Bronchial epithelial cell (primary cell): ENCODE results near the gene RBM22. TPM values are rescaled to one million over a fixed set of nuclear protein-coding genes. Genes with fewer than 3 reads are reported as not detected.

ENCODE experiments used
- DNase-seq: peaks from one replicate; pipeline ENCODE4 v3.0.0-alpha.2; 2010; ENCODE audit warnings: low read depth
- FAIRE-seq: peaks from 2 replicates; lab custom pipeline; 2011; peaks lifted over from hg19 to GRCh38; lab: Jason Lieb, UNC
- H3K27me3 ChIP-seq: 2 replicates; pipeline ENCODE4 v1.5.1; 2011; ENCODE audit warnings: low read length; ENCODE audit not compliant: control insufficient read depth, insufficient read depth
- H3K36me3 ChIP-seq: 2 replicates; pipeline ENCODE4 v1.5.1; 2011; ENCODE audit warnings: low read length; ENCODE audit not compliant: control insufficient read depth, insufficient read depth
- H3K4me3 ChIP-seq: 2 replicates; pipeline ENCODE4 v1.5.1; 2011; ENCODE audit warnings: mild to moderate bottlenecking, low read depth, low read length, control low read depth
- total RNA-seq: library from RNA; depleted of rRNA; stranded (reverse); fragments of >200 nt; gene quantifications from 2 replicates; pipeline ENCODE4 v1.2.1, GENCODE V29; 2014
- TF ChIP-seq, protein P1 (sequence below): IDR thresholded peaks from 2 replicates; pipeline ENCODE4 v1.5.1; 2011; ENCODE audit warnings: mild to moderate bottlenecking, moderate library complexity, low read length, control low read depth, inconsistent platforms; ENCODE audit not compliant: insufficient read depth, severe bottlenecking

RBM22 gene
- total RNA-seq, 1 donor from 2014 or later = 13.7 TPM

DNA sequence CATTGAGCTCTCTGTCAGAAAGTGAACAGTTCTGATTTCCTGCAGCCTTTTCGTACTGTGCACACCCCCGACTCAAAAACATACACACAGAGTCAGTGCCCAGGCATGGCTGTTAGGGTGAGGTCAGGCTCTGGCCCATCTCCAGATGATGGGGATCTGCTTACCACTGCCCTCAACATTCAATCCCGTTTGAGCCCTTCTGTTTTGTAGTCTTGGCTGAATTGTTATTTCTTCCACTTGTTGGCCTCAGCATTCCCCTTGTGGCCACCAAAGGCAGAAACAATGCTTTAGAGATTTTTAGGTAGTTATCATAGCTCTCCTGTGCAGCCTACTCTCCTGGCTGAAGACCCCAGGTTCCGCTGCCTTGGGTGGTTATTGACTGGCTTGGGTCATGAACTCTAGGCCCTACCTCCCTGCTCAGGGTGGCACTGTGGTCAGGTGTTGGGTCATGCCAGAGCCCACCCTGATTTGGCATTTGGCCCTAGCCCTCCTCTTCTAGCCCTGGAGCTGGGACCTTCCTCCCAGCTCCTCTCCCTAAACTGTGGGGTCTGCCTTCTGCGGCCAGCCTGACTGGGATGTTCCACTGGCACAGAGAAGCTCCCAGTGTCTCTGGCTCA lies 47.6 kb downstream of the RBM22 start:
- Histone ChIP-seq H3K36me3 (peaks cover 24% of the 10 kb centered on the region), H3K4me3 (no peak overlapping the region), H3K27me3 (no peaks in the 10 kb centered on the region)
- TF ChIP-seq, protein P1, sequence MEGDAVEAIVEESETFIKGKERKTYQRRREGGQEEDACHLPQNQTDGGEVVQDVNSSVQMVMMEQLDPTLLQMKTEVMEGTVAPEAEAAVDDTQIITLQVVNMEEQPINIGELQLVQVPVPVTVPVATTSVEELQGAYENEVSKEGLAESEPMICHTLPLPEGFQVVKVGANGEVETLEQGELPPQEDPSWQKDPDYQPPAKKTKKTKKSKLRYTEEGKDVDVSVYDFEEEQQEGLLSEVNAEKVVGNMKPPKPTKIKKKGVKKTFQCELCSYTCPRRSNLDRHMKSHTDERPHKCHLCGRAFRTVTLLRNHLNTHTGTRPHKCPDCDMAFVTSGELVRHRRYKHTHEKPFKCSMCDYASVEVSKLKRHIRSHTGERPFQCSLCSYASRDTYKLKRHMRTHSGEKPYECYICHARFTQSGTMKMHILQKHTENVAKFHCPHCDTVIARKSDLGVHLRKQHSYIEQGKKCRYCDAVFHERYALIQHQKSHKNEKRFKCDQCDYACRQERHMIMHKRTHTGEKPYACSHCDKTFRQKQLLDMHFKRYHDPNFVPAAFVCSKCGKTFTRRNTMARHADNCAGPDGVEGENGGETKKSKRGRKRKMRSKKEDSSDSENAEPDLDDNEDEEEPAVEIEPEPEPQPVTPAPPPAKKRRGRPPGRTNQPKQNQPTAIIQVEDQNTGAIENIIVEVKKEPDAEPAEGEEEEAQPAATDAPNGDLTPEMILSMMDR = no peak
- DNase-seq = no peak
- FAIRE-seq = no peak

DNA sequence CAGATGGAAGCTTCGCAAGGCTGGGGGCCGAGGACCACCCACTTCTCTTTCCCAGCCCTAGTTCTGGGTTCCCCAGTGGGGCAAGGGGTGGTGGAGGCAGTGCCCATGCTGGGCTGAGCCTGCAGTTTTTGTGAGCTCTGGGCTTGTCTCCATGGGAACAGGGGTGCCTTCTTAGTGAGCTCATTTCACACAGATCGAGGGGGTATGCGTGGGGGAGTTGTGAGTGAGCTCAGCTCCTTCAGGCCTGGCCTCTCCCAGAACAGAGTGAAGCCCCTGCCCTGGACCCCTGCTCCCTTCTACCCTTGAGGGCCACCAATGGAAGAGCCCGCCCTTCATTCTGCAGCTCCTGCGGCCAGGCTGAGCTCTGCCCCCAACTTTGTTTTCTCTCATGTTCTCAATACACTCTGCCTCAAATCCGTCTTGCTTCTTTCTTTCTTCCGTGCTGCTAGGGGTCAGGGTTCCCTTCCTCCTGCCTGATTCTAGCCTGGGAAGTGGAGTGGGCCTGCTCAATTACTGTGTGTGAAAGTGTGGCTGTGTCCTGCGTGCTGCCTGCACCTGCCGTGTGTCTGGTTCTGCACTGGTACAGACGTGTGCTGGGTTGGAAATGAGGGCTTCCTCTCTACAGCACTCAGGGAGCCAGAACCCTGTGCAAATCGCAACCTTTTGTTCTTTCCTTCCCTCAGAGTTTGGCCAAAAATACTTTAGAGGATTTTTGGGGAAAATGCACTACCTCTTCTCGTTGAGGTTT lies 48.8 kb downstream of the RBM22 start:
- FAIRE-seq (no peak), DNase-seq (no peak)
- Histone ChIP-seq H3K36me3 (peaks cover 27% of the 10 kb centered on the region), H3K27me3 (no peaks in the 10 kb centered on the region), H3K4me3 (no peak overlapping the region)
- TF ChIP-seq, protein P1 = no peak

DNA sequence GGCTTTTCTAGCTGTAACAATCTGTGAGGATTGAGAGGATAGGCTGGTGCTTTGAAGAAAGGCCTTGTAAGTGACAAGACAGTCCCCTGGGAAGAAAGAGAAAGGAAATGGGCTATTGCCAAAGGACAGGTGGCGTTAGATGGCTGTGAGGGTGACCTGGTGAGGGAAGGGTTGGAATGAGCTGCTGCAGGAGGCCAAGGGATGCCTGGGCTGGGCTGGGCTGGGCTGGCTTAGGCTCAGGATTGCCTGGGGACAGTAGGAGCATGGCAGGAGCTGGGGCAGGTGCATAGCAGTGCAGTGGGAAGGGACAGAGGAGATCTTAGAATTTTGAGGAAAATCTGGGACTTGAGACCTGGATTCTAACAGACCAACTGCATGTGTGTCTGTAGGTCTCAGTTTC lies 49.5 kb downstream of the RBM22 start:
- DNase-seq (no peak), FAIRE-seq (no peak)
- Histone ChIP-seq H3K36me3 (peaks cover 27% of the 10 kb centered on the region), H3K4me3 (no peak overlapping the region), H3K27me3 (no peaks in the 10 kb centered on the region)
- TF ChIP-seq, protein P1 = no peak

DNA sequence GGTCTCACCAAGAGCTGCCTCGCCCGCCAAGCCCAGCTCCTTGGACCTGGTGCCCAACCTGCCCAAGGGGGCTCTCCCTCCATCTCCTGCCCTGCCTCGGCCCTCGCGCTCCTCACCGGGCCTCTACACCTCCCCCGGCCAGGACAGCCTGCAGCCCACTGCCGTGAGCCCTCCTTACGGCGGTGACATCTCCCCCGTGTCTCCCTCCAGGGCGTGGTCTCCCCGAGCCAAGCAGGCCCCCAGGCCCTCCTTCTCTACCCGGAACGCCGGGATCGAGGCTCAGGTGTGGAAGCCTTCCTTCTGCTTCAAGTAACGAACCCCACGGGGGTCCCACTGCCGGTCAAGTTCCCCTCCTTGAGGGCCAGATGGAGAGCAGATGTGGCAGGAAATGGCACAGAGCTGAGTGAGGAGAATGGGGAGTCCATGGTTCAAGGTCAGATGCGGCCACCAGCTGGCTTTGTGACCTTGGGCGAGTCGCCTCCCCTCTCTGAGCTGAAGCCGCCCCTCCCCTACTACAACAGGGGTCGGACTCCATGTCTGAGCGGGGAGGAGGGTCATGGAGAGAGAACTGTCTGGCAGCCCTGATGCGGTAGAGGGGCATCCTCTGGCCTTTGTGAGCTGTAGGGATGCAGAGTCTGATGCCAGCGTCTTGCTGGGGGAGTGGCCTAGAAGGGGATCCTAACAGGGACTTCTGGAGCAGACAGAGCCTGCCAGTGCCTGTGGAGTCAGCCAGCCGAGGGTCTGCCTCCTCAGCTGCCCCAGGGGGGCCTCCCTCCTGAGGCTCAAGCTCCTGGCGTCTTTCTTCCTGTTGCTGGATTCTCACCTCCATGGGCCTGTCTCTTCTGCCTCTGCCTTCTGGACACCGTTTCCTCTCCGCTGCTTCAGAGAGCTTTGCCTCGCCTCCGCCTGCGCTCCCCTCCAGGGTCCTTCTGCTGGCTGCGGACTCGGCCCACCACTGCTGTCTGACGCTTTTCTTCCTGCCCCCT lies 50.5 kb downstream of the RBM22 start:
- FAIRE-seq (no peak), DNase-seq (no peak)
- Histone ChIP-seq H3K27me3 (no peaks in the 10 kb centered on the region), H3K36me3 (peaks cover 27% of the 10 kb centered on the region), H3K4me3 (no peak overlapping the region)
- TF ChIP-seq, protein P1 = no peak

DNA sequence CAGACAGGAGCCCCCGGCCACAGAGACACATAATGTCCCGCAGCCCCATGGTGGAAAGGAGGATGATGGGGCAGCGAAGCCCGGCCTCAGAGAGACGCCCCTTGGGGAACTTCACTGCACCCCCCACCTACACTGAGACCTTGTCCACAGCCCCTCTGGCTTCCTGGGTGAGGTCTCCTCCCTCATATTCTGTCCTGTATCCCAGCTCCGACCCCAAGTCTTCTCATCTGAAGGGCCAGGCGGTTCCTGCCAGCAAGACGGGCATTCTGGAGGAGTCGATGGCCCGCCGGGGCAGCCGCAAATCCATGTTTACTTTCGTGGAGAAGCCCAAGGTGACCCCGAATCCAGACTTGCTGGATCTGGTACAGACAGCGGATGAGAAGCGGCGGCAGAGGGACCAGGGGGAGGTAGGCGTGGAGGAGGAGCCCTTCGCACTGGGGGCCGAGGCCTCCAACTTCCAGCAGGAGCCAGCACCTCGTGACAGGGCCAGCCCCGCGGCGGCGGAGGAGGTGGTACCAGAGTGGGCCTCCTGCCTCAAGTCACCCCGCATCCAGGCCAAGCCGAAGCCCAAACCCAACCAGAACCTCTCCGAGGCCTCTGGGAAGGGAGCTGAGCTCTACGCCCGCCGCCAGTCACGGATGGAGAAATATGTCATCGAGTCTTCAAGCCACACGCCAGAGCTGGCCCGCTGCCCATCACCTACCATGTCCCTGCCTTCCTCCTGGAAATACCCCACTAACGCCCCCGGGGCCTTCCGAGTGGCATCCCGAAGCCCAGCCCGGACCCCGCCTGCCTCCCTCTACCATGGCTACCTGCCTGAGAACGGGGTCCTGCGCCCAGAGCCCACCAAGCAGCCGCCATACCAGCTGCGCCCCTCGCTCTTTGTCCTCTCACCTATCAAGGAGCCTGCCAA lies 51.5 kb downstream of the RBM22 start:
- Histone ChIP-seq H3K36me3 (peaks cover 27% of the 10 kb centered on the region), H3K27me3 (no peaks in the 10 kb centered on the region), H3K4me3 (no peak overlapping the region)
- DNase-seq (no peak), FAIRE-seq (no peak)
- TF ChIP-seq, protein P1 = no peak
